HTR-8/SVneo (cell line): Measurements from ENCODE around the gene KRTAP4-2.
A peak's percentile ranks its signal among the peaks of the same experiment; 100 is the strongest.
"Not testable (repeated sequence)": the region's sequence is repeated elsewhere in the genome, so short reads cannot be mapped to it uniquely, and the experiment has no call there.

Experiments
- DNase-seq: peaks from one replicate; pipeline ENCODE4 v3.0.0; 2011; ENCODE audit warnings: low spot score, mixed read lengths; ENCODE audit not compliant: insufficient read length
- FAIRE-seq: peaks from 2 replicates; lab custom pipeline; 2011; peaks lifted over from hg19 to GRCh38; lab: Jason Lieb, UNC

Gene KRTAP4-2

DNA sequence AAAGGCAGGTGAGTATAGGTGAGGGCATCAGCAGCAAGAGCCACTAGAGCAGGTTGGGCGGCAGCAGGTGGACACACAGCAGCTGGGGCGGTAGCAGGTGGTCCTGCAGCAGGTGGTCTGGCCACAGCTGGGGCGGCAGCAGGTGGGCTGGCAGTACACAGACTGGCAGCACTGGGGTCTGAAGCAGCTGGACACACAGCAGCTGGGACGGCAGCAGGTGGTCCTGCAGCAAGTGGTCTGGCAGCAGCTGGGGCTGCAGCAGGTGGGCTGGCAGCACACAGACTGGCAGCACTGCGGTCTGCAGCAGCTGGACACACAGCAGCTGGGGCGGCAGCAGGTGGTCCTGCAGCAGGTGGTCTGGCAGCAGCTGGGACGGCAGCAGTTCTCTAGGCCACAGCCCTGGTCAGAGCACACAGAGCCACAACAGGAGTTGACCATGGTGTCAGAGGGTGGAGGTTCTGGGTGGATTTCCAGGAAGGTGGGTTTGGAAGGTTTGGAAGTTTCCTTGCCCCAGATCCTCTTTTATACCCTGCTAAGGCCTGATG is at the start of gene KRTAP4-2:
Gene KRTAP4-2, minus strand, starts transcription at position 495 of the 545 bp plus-strand sequence. Its CDS starts 57 bp downstream, at position 438.
- DNase-seq (no peak), FAIRE-seq (peak; percentile 42)

DNA sequence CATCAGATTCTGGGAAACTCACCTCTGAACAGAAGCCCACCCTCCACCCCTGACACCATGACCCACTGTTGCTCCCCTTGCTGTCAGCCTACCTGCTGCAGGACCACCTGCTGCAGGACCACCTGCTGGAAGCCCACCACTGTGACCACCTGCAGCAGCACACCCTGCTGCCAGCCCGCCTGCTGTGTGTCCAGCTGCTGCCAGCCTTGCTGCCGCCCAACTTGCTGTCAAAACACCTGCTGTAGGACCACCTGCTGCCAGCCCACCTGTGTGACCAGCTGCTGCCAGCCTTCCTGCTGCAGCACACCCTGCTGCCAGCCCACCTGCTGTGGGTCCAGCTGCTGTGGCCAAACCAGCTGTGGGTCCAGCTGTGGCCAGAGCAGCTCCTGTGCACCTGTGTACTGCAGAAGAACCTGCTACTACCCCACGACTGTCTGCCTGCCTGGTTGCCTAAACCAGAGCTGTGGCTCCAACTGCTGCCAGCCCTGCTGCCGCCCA is 48.6 kb upstream of the KRTAP4-2 start, which contains the start of gene KRTAP9-2:
Gene KRTAP9-2, plus strand, starts transcription at position 51 of the 498 bp plus-strand sequence. Its CDS starts 7 bp downstream, at position 58.
- DNase-seq, FAIRE-seq: not testable (repeated sequence)

DNA sequence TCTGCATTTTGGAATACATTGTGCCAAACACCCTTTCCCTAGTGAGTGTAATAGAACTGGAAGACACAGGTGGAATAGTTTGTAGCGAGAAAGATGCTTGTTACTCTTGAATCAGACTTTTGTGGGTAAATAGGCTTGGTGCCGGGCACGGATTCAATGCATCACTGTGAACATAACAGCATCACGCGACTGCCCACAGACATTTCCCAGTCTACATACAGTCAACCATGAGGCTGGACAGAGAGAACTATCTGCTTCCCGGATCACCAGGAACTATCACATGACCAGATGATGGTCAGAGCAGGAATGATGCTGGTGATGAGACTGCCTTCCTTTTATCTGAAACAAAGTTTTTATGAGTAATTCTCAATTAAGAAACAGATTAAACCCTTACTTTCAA is 48.0 kb upstream of the KRTAP4-2 start:
- no peak for FAIRE-seq
- no peak for DNase-seq

DNA sequence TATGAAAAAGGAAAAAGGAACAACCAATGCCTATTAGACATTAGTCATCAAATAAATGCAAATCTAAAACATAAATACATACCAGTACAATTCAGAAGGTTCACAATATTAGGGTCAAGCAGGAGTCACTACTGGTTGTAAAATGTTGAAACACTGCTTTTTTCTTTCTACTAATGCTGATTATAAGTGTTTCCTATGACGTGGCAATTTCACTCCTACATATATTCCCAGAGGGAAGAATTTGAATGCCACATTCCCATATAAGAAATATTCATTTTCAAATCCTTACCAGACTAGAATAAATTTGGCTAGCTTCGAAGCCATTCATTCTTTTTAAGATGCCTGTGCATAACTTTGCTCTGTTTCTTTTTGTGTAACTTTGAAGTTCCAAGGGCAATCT is 45.8 kb upstream of the KRTAP4-2 start:
- FAIRE-seq: no peak
- no peak for DNase-seq

DNA sequence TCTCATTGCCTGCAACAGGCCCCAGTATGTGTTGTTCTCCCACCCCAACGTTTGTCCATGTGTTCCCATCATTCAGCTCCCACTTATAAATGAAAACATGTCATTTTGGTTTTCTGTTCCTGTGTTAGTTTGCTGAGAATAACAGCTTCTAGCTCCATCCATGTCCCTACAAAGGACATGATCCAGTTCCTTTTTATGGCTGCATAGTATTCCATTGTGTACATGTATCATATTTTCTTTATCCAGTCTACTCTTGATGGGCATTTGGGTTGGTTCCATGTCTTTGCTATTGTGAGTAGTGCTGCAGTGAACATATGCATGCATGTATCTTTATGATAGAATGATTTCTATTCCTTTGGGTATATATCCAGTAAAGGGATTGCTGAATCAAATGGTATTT is 37.7 kb upstream of the KRTAP4-2 start:
- DNase-seq (no peak), FAIRE-seq (no peak)

DNA sequence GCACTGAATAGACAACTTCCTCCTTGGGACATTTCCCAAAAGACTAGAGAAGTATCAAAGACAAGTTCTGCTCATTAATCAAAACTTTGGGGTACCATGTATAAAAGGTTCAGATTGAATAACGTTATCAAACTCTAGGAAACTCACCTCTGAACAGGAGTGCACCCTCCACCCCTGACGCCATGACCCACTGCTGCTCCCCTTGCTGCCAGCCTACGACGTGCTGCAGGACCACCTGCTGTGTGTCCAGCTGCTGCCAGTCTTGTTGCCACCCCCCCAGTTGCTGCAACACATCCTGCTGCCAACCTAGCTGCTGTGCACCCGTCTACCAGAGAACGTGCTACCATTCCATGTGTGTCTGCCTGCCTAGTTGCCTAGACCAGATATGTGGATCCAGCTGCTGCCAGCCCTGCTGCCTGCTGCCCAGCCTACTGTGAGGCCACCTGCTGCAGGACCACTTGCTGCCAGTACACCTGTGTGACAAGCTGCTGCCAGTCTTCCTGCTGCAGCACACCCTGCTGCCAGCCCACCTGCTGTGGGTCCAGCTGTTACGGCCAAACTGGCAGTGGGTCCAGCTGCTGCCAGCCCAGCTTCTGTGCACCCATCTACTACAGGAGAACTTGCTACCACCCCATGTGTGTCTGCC is 34.6 kb upstream of the KRTAP4-2 start:
- FAIRE-seq (peak; percentile 88), DNase-seq (no peak)

DNA sequence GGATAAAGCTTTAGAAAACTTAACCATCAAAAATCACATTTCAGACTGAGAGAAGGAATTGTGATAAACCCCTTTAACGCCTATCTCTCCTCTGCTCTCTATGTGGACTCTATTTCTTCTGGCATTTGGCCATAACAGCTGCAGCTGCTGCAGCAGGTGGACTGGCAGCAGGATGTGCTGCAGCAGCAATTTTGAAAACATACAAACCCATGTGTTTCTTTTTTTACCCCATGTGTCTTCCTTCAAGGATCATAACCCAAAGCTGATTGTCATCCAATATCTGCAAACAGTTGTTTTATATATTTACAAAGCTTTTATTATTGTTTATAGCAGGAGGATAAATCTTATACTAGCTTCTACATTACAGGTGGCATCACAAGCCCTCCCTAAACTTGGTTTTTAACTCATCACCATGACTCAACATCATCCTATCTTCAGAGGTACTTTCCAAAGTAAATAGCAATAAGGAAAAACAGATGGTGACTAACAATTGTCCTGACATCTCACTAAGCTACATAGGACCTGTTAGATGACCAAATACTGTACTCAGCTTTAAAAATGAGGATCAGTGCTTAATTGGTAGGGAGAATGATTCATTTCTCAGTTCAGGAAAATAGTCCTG is 33.9 kb upstream of the KRTAP4-2 start:
- DNase-seq (no peak), FAIRE-seq (no peak)

DNA sequence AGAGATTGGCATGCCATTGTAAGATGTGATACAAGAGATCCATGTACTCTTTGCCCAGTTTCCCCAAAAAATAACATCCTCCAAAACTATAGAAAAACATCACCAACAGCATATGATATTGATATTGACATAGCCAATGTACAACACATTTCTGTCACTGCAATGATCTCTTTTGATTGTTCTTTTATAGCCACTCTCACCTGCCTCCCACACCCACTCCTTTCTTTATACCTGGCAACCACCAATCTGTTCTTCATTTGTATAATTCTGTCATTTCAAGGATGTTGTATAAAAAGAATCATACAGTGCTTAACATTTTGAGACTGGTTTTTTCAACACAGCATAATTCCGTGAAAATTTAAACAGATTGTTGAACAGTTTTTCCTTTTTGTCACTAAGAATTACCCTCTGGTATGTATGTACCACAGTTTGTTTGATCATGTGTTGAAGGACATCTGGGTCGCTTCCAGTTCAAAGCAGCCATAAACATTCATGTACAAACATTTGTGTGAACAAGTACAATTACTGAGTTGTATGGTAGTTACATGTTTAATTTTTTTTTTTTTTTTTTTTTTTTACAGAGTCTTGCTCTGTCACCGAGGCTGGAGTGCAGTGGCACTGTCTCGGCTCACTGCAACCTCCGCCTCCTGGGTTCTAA is 21.5 kb upstream of the KRTAP4-2 start:
- DNase-seq: no peak
- no peak for FAIRE-seq

DNA sequence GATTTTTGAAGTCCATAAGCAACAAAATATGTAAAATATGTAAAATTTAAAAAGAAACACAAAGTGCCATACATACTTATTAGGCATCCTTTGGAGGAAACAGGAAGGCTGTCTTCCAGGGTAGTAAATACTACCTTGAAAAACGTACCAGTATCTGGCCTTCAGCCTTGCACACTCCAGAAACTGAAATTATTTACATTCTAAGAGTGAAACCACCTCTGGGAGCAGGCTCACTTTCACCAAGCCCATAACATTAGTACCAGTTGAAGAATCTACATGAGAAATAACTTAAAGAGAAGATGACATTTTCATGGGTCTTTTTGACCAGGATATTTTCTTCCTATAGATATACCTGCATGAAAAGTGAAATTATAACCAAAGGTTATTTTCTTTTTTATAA is 18.0 kb upstream of the KRTAP4-2 start:
- DNase-seq (no peak), FAIRE-seq (no peak)

DNA sequence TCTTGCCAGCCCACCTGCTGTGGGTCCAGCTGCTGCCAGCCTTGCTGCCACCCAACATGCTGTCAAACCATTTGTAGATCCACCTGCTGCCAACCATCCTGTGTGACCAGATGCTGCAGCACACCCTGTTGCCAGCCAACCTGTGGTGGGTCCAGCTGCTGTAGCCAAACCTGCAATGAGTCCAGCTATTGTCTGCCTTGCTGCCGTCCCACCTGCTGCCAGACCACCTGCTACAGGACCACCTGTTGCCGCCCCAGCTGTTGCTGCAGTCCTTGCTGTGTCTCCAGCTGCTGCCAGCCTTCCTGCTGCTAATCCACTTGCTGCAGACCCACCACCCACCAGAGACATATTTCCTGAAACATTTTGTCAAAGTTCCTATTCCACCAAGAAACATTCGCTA is 12.3 kb upstream of the KRTAP4-2 start:
- DNase-seq (no peak), FAIRE-seq (peak; percentile 74)

DNA sequence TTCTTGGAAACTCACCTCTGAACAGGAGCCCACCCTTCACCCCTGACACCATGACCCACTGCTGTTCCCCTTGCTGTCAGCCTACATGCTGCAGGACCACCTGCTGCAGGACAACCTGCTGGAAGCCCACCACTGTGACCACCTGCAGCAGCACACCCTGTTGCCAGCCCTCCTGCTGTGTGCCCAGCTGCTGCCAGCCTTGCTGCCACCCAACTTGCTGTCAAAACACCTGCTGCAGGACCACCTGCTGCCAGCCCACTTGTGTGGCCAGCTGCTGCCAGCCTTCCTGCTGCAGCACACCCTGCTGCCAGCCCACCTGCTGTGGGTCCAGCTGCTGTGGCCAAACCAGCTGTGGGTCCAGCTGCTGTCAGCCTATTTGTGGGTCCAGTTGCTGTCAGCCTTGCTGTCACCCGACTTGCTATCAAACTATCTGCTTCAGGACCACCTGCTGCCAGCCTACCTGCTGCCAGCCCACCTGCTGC is 11.9 kb upstream of the KRTAP4-2 start, which contains the start of gene KRTAP9-1:
Gene KRTAP9-1, plus strand, starts transcription at position 51 of the 482 bp plus-strand sequence. Its CDS starts 0 bp downstream, at position 51.
- FAIRE-seq, DNase-seq: not testable (repeated sequence)

DNA sequence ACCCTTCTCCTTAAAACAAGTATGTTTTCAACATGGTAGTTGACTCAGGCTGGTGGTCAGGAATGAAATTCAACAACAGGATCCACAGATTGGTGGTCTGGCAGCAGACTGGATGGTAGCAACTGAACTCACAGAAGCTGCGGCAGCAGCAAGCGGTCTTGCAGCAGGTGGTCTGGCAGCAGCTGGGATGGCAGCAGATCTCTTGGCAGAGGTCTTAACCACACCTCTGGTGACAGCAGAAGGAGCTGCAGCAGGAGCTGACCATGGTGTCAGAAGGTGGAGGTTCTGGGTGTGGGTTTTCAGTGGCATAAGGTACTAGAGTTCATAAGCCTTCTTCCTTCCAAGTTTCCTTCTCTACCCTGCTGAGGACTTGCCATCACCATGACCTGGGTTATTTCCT is 8.9 kb upstream of the KRTAP4-2 start:
- DNase-seq (no peak), FAIRE-seq (no peak)

DNA sequence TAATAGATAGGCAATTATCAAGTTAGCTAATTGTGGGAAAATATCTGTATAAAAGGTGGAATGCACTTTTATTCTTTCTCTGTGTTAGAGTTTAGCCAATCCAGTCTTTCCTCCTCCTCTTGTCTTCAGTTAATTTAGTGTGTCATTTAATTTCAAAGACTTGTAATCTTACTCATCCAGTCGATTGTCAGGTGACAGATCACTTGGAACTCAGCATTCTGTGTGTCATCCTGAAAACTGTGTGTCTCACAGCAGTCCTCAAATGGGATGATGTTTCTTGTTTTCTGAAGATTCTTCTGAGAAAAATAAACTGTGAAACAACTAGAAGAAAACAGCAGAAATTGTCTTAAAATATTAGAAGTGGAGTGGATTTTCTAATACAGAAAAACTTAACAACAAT is 7.0 kb upstream of the KRTAP4-2 start:
- peak; percentile 9 for FAIRE-seq
- no peak for DNase-seq

DNA sequence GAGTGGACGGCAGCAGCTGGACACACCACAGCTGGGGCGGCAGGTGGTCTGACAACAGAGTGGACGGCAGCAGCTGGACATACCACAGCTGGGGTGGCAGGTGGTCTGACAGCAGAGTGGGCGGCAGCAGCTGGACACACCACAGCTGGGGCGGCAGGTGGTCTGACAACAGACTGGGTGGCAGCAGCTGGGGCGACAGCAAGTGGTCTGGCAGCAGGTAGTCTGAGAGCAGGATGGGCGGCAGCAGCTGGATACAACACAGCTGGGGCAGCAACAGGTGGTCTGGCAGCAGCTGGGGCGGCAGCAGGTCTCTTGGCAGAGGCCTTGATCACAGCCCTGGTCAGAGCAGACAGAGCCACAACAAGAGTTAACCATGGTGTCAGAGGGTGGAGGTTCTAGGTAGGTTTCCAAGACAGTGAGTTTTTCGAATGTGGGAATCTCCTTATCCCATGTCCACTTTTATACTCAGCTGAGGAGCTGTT is 6.5 kb upstream of the KRTAP4-2 start, which contains the start of gene KRTAP4-1:
Gene KRTAP4-1, minus strand, starts transcription at position 432 of the 482 bp plus-strand sequence. Its CDS starts 57 bp downstream, at position 375.
- DNase-seq (no peak), FAIRE-seq (peak; percentile 95)

DNA sequence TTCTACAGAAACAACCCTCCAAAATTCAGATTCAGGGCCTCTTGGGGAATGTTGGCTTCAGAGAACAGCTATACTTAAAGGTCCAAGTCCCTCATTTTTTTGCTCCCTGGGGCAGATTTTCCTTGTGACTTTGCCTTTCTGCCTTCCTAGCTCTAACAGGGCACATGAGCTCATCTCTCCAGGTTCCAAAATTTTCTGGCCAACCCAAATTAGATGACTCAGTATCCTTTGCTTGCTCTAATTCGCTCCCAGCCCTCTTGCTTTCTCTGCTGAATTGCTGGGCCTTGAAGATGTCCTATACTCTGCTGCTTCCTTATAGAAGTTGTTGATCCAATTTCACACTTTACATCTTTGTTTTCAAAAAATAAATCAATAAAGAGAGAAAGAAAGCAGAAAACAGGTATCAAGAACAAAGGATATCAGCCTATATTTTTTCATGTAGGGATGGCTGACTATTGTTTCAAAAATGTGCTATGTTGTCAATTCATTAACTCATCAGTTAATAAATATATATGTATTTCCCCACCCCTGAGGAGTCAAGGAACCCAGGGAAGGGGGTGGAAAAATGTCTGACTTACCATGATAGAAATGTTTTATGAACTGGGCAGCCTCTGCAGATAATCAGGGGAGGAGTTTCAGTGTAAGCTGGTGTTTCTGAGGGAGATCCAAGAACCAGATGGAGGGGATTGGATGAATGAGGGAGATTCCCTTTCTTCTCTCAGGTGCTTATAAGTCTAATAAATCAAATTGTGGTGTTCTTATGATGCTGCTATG is 1.0 kb upstream of the KRTAP4-2 start:
- DNase-seq (no peak), FAIRE-seq (no peak)

DNA sequence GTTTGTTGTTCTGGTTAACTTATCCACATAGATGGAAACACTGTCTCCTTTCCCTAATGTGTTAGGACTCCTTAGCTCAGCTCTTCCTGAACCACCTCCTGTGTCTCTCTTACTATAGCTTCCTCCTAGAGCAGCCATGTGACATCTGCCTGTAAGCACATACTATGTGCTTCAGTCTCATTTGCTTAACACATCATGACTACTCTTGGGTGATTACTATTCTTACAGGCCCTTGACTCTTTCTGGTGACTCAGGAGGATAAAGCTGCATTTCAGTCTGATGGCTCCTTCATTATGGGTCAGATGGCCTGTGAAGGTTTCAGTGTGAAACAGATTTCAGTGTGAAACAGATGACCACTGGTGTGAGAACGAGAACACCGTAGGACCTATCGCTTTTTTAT is 320 bp upstream of the KRTAP4-2 start:
- no peak for DNase-seq
- FAIRE-seq: no peak

DNA sequence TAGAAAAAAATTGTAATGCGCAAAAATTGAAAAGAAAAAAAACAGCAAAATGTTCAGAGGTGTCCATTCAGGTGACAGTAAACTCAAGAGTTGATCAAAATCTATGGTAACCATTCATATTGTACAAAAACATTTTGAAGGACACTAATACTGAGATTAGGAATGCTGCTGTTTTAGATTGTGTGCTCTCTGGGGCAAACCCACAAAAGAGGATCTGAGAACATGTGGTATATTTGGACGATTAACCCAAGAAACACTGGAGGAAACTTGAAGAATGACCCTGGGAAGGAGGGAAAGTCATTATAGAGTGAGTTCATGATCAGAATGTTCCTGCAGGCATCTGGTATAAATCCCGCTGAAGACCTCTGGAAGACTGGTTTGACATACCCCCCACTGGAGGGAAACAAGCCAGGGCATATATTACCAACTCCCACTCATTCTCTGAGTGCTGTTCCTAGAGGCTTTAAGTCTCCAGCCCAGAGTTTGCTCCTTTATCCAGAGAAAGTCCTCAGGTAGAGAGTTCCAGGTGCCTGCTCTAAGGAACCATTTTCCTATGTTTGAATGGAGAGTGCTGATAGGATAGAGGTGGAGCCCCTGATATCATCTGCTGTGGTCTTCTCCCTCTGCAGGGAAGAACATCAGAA is 1.2 kb downstream of the KRTAP4-2 start:
- DNase-seq: no peak
- FAIRE-seq: no peak

DNA sequence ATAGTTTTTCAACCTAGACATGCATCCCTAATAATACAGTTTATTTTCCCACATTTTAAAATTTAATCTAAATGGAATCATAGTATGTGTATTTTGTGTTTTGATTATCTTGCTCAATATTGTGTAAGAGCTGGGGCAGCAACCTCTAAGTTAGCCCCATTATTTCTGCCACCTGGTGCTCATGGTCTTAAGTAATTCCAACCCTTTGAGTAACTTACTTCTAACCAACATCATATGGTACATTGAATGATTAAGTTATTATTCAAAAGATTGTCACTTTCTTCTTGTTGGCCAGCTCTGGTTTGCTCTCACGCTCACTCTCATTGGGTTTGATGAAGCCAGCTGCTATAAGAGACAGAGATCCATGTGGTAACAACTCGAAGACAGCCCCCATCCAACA is 6.1 kb downstream of the KRTAP4-2 start:
- no peak for FAIRE-seq

DNA sequence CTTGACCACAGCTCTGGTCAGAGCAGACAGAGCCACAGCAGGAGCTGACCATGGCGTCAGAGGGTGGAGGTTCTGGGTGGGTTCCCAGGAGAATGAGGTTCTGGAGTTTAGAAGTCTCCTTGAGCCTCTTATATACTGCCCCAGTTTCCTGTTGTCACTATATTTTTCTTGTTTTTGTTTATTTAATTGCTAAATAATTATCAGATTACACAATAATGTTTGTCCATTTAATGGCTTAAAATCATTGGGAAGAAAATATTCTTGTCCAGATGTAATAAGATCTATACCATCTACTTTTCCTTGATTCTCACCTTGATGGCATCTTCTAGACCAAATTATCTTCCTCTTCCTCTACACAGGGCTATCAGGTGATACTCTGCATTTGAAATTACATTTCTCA is 9.9 kb downstream of the KRTAP4-2 start, which contains the start of gene KRTAP4-3:
Gene KRTAP4-3, minus strand, starts transcription at position 101 of the 400 bp plus-strand sequence. Its CDS starts 49 bp downstream, at position 52.
- no peak for FAIRE-seq
- DNase-seq: no peak

More for the DNA sequence above, 6.1 kb downstream of the KRTAP4-2 start:
- no peak for DNase-seq
